Epidermal melanocyte (primary cell): ENCODE results near the gene TMEM91.

Experiments
- DNase-seq: peaks from one replicate; pipeline ENCODE4 v3.0.0; 2011; ENCODE audit warnings: low spot score; ENCODE audit not compliant: insufficient read length

The TMEM91 gene

DNA sequence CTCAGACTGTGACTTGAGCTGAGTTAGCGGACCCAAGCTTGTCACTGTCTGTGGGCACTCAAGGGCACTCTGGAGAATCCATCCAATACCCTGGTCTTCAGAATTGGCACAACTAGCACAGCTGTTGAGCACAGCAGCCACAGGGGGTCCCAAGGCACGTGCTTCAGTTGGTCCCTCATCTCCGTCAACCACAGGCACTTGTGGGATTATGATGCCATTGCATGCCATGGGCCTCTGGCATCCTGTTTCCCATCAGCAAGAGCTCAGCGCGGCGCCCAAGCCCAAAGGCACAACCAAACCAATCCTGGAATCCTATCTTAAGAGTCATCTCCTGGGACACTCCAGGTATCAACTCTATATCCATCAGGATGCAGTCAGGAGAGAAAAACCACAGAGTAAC is 54.6 kb downstream of the TMEM91 start:
- DNase-seq, result no peak

- DNase-seq, result no peak
Observed at GRCh38 chr19:41431426-41432386, 55.4 kb downstream of the TMEM91 start.

DNA sequence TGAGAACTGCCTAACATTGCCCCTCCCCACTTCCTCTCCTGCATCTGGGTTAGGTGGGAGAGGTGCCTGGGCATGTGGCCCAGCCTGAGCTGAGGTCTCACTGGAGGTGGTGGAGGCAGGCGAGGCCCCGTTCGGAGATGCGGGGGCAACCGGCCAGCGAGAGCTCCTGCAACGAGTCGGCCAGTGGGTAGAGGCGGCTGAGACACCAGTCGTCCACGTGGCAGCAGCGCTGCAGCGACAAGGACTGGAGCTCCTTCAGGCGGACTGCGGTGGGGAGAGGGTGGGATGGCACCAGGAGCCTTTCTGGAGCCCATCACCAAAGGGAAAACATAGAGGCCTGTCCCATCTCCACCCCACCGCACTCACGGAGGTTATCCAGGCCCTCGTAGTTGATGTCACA is 56.8 kb downstream of the TMEM91 start:
- DNase-seq, result no peak
